ENCODE results near the gene EIF2D. TPM values are rescaled to one million over a fixed set of nuclear protein-coding genes. Genes with fewer than 3 reads are reported as not detected.
"Not testable (repeated sequence)": the region's sequence is repeated elsewhere in the genome, so short reads cannot be mapped to it uniquely, and the experiment has no call there.

The EIF2D gene
- total RNA-seq, 4 donors from 2014 or later, result 38.4 to 55.8 (median 50.4) TPM

DNA sequence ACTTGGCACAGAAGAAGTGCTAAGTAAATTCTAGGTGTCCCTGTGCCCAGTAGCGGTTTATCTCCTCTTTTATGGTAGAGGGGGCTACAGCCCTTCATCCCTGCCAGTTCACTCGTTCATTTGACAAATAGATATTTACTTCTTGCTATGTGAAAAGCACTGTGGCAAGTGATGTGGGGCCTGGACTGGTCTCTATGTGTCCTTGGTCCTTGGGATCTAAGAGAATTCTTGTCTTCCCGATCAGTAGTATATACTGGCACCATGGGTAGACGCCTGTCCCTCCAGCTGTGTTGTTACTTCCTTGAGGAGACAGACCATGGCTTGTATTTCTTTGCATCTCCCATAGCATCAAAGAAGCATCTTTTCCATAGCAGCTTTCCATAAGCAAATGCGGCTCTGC, 29.7 kb downstream of the EIF2D start:
- TF ChIP-seq, protein P1, sequence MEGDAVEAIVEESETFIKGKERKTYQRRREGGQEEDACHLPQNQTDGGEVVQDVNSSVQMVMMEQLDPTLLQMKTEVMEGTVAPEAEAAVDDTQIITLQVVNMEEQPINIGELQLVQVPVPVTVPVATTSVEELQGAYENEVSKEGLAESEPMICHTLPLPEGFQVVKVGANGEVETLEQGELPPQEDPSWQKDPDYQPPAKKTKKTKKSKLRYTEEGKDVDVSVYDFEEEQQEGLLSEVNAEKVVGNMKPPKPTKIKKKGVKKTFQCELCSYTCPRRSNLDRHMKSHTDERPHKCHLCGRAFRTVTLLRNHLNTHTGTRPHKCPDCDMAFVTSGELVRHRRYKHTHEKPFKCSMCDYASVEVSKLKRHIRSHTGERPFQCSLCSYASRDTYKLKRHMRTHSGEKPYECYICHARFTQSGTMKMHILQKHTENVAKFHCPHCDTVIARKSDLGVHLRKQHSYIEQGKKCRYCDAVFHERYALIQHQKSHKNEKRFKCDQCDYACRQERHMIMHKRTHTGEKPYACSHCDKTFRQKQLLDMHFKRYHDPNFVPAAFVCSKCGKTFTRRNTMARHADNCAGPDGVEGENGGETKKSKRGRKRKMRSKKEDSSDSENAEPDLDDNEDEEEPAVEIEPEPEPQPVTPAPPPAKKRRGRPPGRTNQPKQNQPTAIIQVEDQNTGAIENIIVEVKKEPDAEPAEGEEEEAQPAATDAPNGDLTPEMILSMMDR (IDR thresholded peaks at IDR 0.05), result no peak
- ATAC-seq (ENCODE audit: low FRiP score), result no peak
- no peak for DNase-seq (ENCODE audit: low spot score)

DNA sequence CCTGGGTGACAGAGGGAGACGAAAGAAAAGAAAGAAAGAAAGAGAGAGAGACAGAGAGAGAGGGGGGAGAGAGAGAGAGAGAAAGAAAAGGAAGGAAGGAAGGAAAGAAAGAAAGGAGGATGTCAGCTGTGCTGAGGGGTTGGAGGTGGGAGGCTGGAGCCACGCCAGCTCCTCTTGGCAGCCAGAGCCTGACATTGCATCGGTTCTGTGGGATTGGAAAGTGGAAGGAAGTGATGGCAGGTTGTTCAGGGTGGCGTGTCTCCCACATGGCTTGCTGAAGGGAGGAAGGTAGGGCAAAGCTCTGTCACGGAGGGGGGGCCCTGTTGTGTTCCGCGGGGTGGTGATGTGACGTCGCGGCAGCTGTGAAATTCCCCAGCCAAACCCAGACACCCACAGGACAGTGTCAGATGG, 30.7 kb downstream of the EIF2D start:
- DNase-seq (ENCODE audit: low spot score) (no peak), ATAC-seq (ENCODE audit: low FRiP score) (no peak)
- TF ChIP-seq, protein P1 (IDR thresholded peaks at IDR 0.05), result no peak

DNA sequence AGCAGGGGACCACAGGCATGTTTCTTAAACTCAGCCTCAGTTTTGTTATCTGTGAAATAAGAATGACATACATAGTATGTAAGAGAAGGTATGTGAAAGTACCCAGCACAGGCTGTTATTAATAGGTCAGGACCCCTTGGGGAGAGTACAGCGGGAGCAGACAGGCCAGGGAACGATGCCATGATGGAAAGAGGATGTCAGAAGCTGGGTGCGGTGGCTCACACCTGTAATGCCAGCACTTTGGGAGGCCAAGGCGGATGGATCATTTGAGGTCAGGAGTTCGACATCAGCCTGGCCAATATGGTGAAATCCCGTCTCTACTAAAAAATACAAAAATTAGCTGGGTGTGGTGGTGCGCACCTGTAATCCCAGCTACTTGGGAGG, 31.2 kb downstream of the EIF2D start:
- ATAC-seq (ENCODE audit: low FRiP score); DNase-seq (ENCODE audit: low spot score): not testable (repeated sequence)

DNA sequence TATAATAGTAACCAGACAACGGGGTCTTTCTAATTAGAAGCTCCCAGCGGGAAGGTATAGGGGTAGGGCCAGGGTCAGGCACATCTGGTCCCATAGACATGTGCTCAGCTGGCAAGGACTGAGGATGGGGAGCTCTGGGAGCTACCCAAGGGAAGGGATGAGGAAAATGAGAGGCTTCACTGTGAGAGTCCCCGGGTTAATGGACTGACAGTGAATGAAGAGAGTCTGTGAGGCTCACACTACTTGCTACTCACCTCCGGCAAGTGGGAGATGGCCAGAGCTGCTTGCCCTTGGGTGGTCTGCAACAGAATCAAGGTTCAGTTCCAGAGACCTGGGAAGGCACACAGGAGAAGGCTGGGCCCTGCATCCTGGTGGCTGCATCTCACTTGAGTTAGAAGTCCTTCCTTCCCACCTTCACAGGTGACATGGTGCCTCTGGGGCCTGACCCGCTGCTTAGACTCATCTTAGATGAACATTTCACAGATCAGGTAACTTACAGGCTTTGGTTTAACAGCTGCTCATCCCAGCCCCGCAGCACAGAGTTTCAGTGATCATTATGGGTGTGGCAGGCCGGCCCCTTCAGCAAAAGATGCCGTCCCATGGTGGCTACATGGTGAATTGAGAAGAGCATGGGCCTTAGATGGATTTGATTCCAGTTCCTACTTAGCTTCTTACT, 31.7 kb downstream of the EIF2D start:
- TF ChIP-seq, protein P1 (IDR thresholded peaks at IDR 0.05), result no peak
- ATAC-seq (ENCODE audit: low FRiP score), result no peak
- no peak for DNase-seq (ENCODE audit: low spot score)

DNA sequence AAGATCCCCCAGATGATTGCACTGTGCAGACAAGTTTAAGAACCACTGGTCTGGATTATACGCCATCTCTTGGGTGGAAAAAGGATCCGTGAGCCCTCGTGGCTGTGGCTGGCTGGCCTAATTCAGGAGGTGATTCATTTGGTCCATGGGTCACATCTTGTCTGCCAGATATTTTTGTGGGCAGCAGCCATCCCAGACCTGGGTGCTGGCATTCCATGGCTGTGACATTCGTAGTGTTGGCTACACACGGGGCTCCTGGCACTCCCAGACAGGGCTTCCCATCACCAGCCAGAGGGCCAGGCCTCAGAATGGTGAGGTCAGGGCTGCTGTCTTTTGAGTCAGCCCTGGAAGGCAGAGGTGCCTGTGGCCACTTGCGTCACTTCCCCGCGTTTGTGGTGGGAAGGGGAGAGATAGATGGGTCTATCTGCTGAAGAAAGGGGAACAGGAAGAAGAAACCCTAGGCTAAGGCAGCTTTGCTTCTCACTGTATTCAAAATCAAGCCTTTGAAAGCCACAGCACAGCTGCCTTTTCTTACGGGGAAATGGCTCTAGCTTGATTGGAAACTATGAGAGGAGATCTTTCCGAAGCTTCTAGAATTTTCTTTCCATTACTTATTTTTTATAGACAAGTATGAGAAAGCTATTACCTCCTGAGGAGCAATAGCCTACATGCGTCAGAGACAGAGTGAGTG, 32.4 kb downstream of the EIF2D start:
- TF ChIP-seq, protein P1 (IDR thresholded peaks at IDR 0.05), result no peak
- no peak for ATAC-seq (ENCODE audit: low FRiP score)
- DNase-seq (ENCODE audit: low spot score), result no peak

DNA sequence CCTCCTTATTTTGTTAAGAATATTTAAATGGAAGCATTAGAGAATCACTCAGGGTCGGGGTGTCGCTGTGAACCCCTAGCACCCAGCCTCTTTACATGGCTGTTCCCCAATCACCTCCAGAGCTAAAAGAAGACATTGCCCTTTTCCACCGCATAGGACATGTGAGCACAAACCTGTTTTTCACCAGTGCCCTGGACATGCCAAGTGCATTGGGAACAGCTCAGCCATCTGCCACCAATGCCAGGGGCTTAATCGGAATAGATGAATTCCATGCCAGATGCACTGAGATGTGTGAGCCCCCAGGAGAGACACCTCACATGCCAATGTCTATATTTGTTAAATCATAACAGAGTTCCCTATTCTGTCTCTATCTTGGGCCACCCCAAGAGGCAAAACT, 33.3 kb downstream of the EIF2D start:
- DNase-seq (ENCODE audit: low spot score) (no peak), ATAC-seq (ENCODE audit: low FRiP score) (no peak)
- TF ChIP-seq, protein P1 (IDR thresholded peaks at IDR 0.05), result no peak

DNA sequence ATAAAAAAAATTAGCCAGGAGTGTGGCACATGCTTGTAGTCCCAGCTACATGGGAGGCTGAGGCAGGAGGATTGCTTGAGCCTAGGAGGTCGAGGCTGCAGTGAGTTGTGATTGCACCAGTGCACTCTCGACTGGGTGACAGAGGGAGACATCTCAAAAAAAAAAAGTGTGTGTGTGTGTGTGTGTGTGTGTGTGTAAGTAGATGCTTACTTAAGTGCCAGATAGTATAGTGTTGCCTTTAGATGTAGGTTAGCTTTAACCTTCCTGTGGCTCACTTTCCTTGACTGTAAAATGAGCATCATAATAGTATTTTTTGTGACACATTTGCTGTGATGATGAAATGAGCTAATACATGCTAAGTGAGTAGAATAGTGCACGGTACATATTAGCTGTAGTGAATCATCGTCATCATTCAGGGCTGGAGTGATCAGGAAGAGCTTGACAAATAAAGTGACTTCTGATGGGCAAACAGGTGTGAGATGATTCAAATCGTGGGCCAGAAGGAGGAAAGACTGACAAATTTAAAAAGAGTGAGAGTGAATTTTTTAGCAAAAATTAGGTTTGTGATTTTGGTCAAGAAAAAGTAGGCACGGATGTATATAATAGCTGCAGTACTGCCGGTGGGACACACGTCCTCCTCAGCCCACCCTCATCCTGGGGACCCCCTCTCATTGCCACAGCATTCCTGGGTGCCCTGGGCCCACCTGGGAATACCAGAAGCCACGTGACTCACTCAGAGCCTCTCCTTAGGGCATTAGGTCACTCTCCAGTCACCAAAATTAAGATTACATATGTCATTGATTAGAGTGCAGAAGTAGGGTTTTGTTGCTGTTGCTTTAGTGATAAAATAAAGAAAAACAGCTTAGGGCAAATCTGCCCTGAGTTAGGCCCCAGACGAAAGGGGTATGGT, 33.9 kb downstream of the EIF2D start:
- TF ChIP-seq, protein P1 (IDR thresholded peaks at IDR 0.05), result no peak
- ATAC-seq (ENCODE audit: low FRiP score), result no peak

More for the DNA sequence above, 33.9 kb downstream of the EIF2D start:
- no peak for DNase-seq (ENCODE audit: low spot score)

Measured in omental fat pad (tissue), 4 donors.